MCF 10A (cell line): Measurements from ENCODE around the gene STAB1. TPM values are rescaled to one million over a fixed set of nuclear protein-coding genes. Genes with fewer than 3 reads are reported as not detected.

Experiments used
- BruUV-seq: library from RNA; stranded (reverse); fragments of 400-500 nt; replicated peaks from 2 replicates; lab custom pipeline; 2021; lab: Mats Ljungman, UMichigan
- CTCF ChIA-PET: fragments of 300-600 bp; sonication (Branson Sonifier 250); formaldehyde crosslinking; extraction: SDS; loops from one replicate; lab custom pipeline; 2021; ENCODE audit warnings: antibody characterized with exemption, inconsistent platforms; lab: Yijun Ruan, JAX
- POLR2A ChIA-PET: fragments of 300-600, 350-650 bp; sonication (Branson Sonifier 250); formaldehyde crosslinking; extraction: SDS; loops from one replicate; lab custom pipeline; 2020; ENCODE audit warnings: antibody characterized with exemption, inconsistent platforms; lab: Yijun Ruan, JAX
- DNase-seq: peaks from one replicate; pipeline ENCODE4 v3.0.0-alpha.2; 2018; ENCODE audit not compliant: unreplicated experiment
- H3K27ac Mint-ChIP-seq: one replicate; pipeline ENCODE4 v1.8.0; 2022; ENCODE audit warnings: mild to moderate bottlenecking, low read depth, mixed read lengths; ENCODE audit not compliant: unreplicated experiment
- H3K27me3 Mint-ChIP-seq: one replicate; pipeline ENCODE4 v1.8.0; 2022; ENCODE audit warnings: mixed read lengths; ENCODE audit not compliant: insufficient read depth, unreplicated experiment
- H3K36me3 Mint-ChIP-seq: one replicate; pipeline ENCODE4 v1.8.0; 2022; ENCODE audit warnings: mild to moderate bottlenecking, moderate library complexity, mixed read lengths; ENCODE audit not compliant: insufficient read depth, unreplicated experiment
- H3K4me1 Mint-ChIP-seq: one replicate; pipeline ENCODE4 v1.8.0; 2022; ENCODE audit warnings: mixed read lengths; ENCODE audit not compliant: insufficient read depth, unreplicated experiment
- H3K4me3 Mint-ChIP-seq: one replicate; pipeline ENCODE4 v1.8.0; 2022; ENCODE audit warnings: mild to moderate bottlenecking, moderate library complexity, mixed read lengths; ENCODE audit not compliant: unreplicated experiment
- H3K9me3 Mint-ChIP-seq: one replicate; pipeline ENCODE4 v1.8.0; 2022; ENCODE audit warnings: mixed read lengths; ENCODE audit not compliant: unreplicated experiment
- intact Hi-C: fragments of 100-400 bp; cut with micrococcal nuclease; formaldehyde crosslinking; loops from 2 replicates; pipeline ENCODE4 v1.14.1; 2022
- total RNA-seq: library from RNA; stranded (reverse); gene quantifications from 2 replicates; pipeline ENCODE4 v1.2.3, GENCODE V29; 2022
- TF ChIP-seq, protein P1 (sequence below): fragments of 200-600 bp; IDR thresholded peaks from one replicate; pipeline ENCODE4 v1.8.0; 2022; ENCODE audit warnings: antibody characterized with exemption, mild to moderate bottlenecking; ENCODE audit not compliant: unreplicated experiment

STAB1 gene
- total RNA-seq, 1 experiment from 2014 or later = not detected

DNA sequence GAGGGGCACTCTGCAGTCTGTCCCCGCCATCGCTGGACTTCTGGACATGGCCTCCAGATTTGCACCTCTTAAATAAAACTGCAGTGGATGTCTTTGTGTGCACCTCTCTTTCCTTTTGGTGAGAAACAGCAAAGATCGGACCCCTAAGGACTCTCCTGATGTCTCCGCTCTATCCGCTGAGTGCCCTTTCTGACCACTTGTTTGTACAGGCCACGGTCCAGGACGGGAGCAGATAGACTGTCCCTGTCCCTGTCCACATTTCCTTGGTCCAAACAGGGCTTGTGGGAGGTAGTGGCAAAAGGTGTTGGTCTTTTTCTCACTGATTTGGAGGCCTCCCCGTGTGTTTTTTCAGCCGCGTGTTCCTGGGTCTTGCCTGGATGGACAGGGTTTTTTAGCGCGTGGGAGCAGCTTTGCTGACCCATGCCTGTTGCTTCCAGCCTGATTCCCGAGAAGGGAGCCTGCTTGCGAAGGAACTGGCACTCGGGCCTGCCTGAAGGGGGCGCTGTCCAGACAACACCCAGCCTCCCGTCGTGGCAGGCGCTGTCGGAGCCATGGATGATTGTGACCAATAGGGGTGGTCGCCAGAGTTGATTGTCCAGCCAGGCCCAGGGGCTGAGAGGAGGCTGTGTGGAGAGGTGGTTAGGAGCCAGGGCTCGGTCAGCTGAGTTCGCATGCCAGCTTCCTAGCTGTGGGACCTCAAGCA lies 13.2 kb upstream of the STAB1 start:
- Mint-ChIP-seq H3K27ac (no peak overlapping the region), H3K36me3 (peaks cover 35% of the 10 kb centered on the region)
- CTCF ChIA-PET = interaction anchor here (0.5 to 1.2 kb wide), 4 partner anchors 9 to 91 kb away, joined by 3 to 5 read pairs (median 4); no protein-coding TSS in a partner anchor

DNA sequence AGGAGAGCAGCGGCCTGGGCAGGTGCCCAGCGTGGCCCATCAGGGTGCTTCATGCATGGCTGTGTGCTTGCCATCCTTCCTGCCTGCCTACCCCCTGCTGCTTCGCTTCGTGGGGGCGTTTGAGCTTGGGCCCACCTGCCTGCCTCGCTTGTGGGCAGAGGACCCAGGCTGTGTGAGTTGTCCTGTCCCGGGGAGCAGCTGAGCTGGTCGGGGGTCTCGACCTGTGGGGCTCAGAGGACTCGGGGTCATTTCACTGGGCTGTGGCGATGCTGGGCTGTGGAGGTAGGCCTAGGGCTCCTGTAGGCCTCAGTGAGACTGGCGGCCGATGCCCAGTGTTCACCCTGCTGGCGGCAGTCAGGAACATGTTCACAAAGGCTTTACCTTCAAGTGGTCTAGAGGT lies 12.1 kb upstream of the STAB1 start:
- CTCF ChIA-PET = interaction anchor here (0.9 to 1.2 kb wide), 4 partner anchors 10 to 26 kb away, joined by 3 to 5 read pairs (median 4); no protein-coding TSS in a partner anchor
- no peaks in the 10 kb centered on the region for H3K4me1 Mint-ChIP-seq
- BruUV-seq = no TSS peak
- H3K4me3 Mint-ChIP-seq = no peak overlapping the region
- no peaks in the 10 kb centered on the region for H3K27me3 Mint-ChIP-seq
- intact Hi-C loops = no loop called here
- TF ChIP-seq, protein P1, sequence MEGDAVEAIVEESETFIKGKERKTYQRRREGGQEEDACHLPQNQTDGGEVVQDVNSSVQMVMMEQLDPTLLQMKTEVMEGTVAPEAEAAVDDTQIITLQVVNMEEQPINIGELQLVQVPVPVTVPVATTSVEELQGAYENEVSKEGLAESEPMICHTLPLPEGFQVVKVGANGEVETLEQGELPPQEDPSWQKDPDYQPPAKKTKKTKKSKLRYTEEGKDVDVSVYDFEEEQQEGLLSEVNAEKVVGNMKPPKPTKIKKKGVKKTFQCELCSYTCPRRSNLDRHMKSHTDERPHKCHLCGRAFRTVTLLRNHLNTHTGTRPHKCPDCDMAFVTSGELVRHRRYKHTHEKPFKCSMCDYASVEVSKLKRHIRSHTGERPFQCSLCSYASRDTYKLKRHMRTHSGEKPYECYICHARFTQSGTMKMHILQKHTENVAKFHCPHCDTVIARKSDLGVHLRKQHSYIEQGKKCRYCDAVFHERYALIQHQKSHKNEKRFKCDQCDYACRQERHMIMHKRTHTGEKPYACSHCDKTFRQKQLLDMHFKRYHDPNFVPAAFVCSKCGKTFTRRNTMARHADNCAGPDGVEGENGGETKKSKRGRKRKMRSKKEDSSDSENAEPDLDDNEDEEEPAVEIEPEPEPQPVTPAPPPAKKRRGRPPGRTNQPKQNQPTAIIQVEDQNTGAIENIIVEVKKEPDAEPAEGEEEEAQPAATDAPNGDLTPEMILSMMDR = no peak
- H3K9me3 Mint-ChIP-seq = no peaks in the 10 kb centered on the region
- H3K36me3 Mint-ChIP-seq = peaks cover 34% of the 10 kb centered on the region
- POLR2A ChIA-PET = interaction anchor here (1.1 kb wide), 1 partner anchor 26 kb away, joined by 3 read pairs; no protein-coding TSS in a partner anchor
- no peak for DNase-seq
- no peak overlapping the region for H3K27ac Mint-ChIP-seq

More for the DNA sequence above, 13.2 kb upstream of the STAB1 start:
- POLR2A ChIA-PET = interaction anchor here (0.8 kb wide), 1 partner anchor 54 kb away, joined by 3 read pairs; the partner anchor contains the start of gene UQCC5
- BruUV-seq = no TSS peak
- H3K4me1 Mint-ChIP-seq = no peaks in the 10 kb centered on the region
- intact Hi-C loops = no loop called here
- no peaks in the 10 kb centered on the region for H3K9me3 Mint-ChIP-seq
- TF ChIP-seq, protein P1 = peak; percentile 34
- no peaks in the 10 kb centered on the region for H3K27me3 Mint-ChIP-seq
- no peak overlapping the region for H3K4me3 Mint-ChIP-seq
- no peak for DNase-seq

DNA sequence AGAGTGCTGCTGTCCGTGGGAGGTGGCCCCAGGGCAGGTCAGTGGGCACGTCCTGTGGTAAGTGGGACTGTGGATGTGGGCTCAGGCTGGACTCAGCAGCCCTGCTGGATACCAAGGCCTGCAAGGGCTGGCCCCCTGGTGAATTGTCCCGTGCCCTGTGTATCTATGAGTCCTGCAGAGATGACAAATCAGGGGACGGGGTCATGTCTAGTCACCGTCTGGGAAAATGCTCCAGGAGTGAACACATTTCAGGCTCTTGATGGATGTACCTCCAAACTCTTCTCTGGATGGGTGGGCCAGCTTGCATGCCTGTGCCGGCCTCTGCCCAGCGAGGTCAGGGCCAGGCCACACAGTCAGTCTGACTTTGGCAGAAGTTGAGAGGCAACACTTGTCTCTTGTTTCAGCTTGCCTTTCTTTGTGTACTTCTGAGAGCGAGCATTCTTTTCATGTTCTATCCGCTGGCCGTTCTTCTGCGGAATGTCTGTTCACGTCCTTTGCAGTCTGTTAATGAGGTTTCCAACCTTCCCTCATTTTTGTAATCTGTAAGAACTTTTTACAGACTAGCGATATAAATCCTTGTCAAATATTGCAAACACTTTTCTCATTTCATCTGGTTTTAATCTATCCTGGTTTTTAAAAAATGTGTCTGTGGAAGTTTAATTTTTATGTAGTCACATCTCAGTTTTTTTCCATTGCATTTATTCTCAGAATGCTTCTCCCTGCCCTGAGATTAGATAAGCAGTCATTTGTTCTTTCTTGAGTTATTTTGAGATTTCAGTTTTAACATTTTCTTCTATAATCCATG lies 11.4 kb upstream of the STAB1 start:
- BruUV-seq = no TSS peak
- intact Hi-C loops = no loop called here
- H3K4me3 Mint-ChIP-seq = no peak overlapping the region
- ChIA-PET CTCF (interaction anchor here (0.9 to 1.2 kb wide), 3 partner anchors 13 to 27 kb away, joined by 3 to 4 read pairs (median 4); no protein-coding TSS in a partner anchor), POLR2A (interaction anchor here (1.1 kb wide), 1 partner anchor 27 kb away, joined by 3 read pairs; no protein-coding TSS in a partner anchor)
- H3K27me3 Mint-ChIP-seq = no peaks in the 10 kb centered on the region
- no peak for DNase-seq
- no peaks in the 10 kb centered on the region for H3K9me3 Mint-ChIP-seq
- TF ChIP-seq, protein P1 = no peak
- H3K4me1 Mint-ChIP-seq = no peaks in the 10 kb centered on the region
- peaks cover 31% of the 10 kb centered on the region for H3K36me3 Mint-ChIP-seq
- H3K27ac Mint-ChIP-seq = no peak overlapping the region
